Smooth muscle cell (in vitro differentiated cells): ENCODE measurements around the gene TAF1D. TPM values are rescaled to one million over a fixed set of nuclear protein-coding genes. Genes with fewer than 3 reads are reported as not detected.

Experiments used
- DNase-seq: peaks from one replicate; lab custom pipeline; 2025; ENCODE audit not compliant: unreplicated experiment; lab: John Stamatoyannopoulos, UW
- H2AFZ ChIP-seq: fragments of 200-600 bp; sonication (generic); 2 replicates; pipeline ENCODE4 v1.6.0; 2016; ENCODE audit warnings: antibody characterized with exemption, low read depth, mild to moderate bottlenecking
- H3F3A ChIP-seq: fragments of 200-600 bp; sonication (generic); 2 replicates; pipeline ENCODE4 v1.6.0; 2017; ENCODE audit warnings: antibody characterized with exemption, low read depth
- H3K27ac ChIP-seq: fragments of 200-600 bp; sonication (generic); 2 replicates; pipeline ENCODE4 v1.5.1; 2016; ENCODE audit warnings: low read depth, mild to moderate bottlenecking
- H3K27me3 ChIP-seq: fragments of 200-600 bp; sonication (generic); 2 replicates; pipeline ENCODE4 v1.6.1; 2016; ENCODE audit warnings: low read depth, mild to moderate bottlenecking
- H3K36me3 ChIP-seq: fragments of 200-600 bp; sonication (generic); 2 replicates; pipeline ENCODE4 v1.5.1; 2016; ENCODE audit warnings: low read depth
- H3K4me1 ChIP-seq: fragments of 200-600 bp; sonication (generic); 2 replicates; pipeline ENCODE4 v1.5.1; 2016; ENCODE audit warnings: low read depth
- H3K4me2 ChIP-seq: fragments of 200-600 bp; sonication (generic); 2 replicates; pipeline ENCODE4 v1.6.0; 2016; ENCODE audit warnings: mild to moderate bottlenecking
- H3K4me3 ChIP-seq: fragments of 200-600 bp; sonication (generic); 2 replicates; pipeline ENCODE4 v1.5.1; 2016; ENCODE audit warnings: mild to moderate bottlenecking
- H3K79me2 ChIP-seq: fragments of 200-600 bp; sonication (generic); 2 replicates; pipeline ENCODE4 v1.6.0; 2016; ENCODE audit warnings: low read depth, mild to moderate bottlenecking
- H3K9ac ChIP-seq: fragments of 200-600 bp; sonication (generic); 2 replicates; pipeline ENCODE4 v1.6.0; 2016; ENCODE audit warnings: low read depth
- H3K9me3 ChIP-seq: fragments of 200-600 bp; sonication (generic); replicated peaks from 2 replicates; pipeline ENCODE4 v1.5.1; 2016; ENCODE audit warnings: low read depth
- H4K20me1 ChIP-seq: fragments of 200-600 bp; sonication (generic); 2 replicates; pipeline ENCODE4 v1.6.0; 2016; ENCODE audit warnings: low read depth
- CTCF ChIP-seq: fragments of 200-600 bp; sonication (generic); IDR thresholded peaks from 2 replicates; pipeline ENCODE4 v1.5.1; 2017; ENCODE audit warnings: borderline replicate concordance, mild to moderate bottlenecking, antibody characterized with exemption; ENCODE audit not compliant: insufficient read depth, poor library complexity, severe bottlenecking
- WGBS: methylation state at CpG from one replicate; pipeline ENCODE4 v1.1.7; 2016; ENCODE audit warnings: low lambda C conversion rate; 5-methylcytosine and 5-hydroxymethylcytosine counted together
- polyA plus RNA-seq: library from polyadenylated mRNA; unstranded; fragments of >200 nt; fragmentation: Nextera tagmentation; extraction: Ambion mirVana; gene quantifications from 2 replicates; pipeline ENCODE4 v1.2.1, GENCODE V29; 2016
- total RNA-seq: library from RNA; depleted of rRNA; stranded (reverse); fragments of >200 nt; gene quantifications from 2 replicates; pipeline ENCODE4 v1.2.3, GENCODE V29; 2014

TAF1D gene
- total and polyA plus RNA-seq, 2 experiments from 2014 or later, result 36.9 to 216 TPM

DNA sequence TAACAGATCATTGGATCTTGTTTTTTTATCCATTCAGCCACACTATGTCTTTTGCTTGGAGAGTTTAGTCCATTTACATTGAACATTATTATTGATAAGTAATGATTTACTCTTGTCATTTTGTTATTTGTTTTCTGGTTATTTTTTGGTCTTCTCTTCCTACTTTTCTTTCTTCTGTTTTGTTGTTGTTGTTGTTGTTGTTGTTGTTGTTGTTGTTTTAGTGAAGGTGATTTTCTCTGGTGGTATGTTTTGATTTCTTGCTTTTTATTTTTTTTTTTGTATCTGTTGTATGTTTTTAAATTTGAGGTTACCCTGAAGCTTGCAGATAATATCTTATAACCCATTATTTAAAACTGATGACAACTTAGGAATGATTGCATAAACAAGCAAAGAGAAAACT lies 28.6 kb downstream of the TAF1D start:
- H4K20me1 ChIP-seq, result no peaks in the 10 kb centered on the region
- H3K27ac ChIP-seq, result no peak overlapping the region
- no peak overlapping the region for H3K4me3 ChIP-seq
- H3K27me3 ChIP-seq, result no peaks in the 10 kb centered on the region
- H3K36me3 ChIP-seq, result peaks cover 36% of the 10 kb centered on the region
- no peak overlapping the region for H3K4me2 ChIP-seq
- no peak overlapping the region for H2AFZ ChIP-seq
- peaks cover 7% of the 10 kb centered on the region for H3K79me2 ChIP-seq
- H3K9ac ChIP-seq, result no peak overlapping the region
- H3K9me3 ChIP-seq, result peaks cover 28% of the 10 kb centered on the region
- H3K4me1 ChIP-seq, result no peaks in the 10 kb centered on the region
- no peak for TF ChIP-seq CTCF
- H3F3A ChIP-seq, result no peaks in the 10 kb centered on the region
- no peak for DNase-seq

DNA sequence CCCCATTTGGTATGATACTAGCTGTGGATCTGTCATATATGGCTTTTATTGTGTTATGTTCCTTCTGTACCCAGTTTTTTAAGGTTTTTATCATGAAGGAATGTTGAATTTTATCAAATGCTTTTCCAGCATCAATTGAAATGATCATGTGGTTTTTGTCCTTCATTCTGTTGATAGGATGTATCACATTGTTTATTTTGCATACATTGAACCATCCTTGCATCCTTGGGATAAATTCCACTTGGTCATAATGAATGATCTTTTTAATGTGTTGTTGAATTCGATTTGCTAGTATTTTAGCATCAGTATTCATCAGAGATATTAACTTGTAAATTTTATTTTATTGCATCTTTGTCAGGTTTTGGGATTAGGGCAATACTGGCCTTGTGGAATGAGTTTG lies 31.1 kb downstream of the TAF1D start:
- Histone ChIP-seq H3K4me2 (no peak overlapping the region), H3K27me3 (no peaks in the 10 kb centered on the region), H4K20me1 (no peaks in the 10 kb centered on the region), H2AFZ (no peak overlapping the region), H3K79me2 (peaks cover 7% of the 10 kb centered on the region), H3K9me3 (peaks cover 28% of the 10 kb centered on the region), H3K27ac (no peak overlapping the region), H3K36me3 (peaks cover 45% of the 10 kb centered on the region), H3F3A (no peaks in the 10 kb centered on the region), H3K4me1 (no peaks in the 10 kb centered on the region), H3K9ac (no peak overlapping the region), H3K4me3 (no peak overlapping the region)
- 97% methylated on average over 1 of the region's 1 CpG for WGBS
- no peak for TF ChIP-seq CTCF
- DNase-seq, result no peak

DNA sequence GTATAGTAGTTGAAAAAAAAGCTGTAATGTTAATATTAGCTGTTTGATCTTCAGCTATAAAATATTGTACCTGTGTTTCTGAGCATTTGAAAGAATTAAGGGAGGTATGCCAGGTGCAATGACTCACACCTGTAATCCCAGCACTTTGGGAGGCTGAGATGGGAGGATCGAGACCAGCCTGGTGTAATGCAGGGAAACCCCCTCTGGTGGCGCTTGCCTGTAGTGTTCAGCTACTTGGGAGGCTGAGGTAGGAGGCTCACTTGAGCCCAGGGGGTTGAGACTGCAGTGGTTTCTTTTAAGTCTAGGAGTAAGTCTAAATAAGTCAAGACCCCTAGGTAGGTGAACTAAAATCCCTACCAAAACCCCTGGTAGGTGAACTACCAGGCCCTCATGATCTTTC lies 37.1 kb downstream of the TAF1D start:
- Histone ChIP-seq H3K4me1 (no peaks in the 10 kb centered on the region), H3K9ac (no peak overlapping the region), H3K36me3 (peaks cover 24% of the 10 kb centered on the region), H3K27ac (no peak overlapping the region), H3K4me2 (no peak overlapping the region), H3K4me3 (no peak overlapping the region), H4K20me1 (no peaks in the 10 kb centered on the region), H3K9me3 (peaks cover 11% of the 10 kb centered on the region), H3K27me3 (no peaks in the 10 kb centered on the region), H2AFZ (no peak overlapping the region), H3K79me2 (peaks cover 4% of the 10 kb centered on the region), H3F3A (no peaks in the 10 kb centered on the region)
- DNase-seq, result no peak
- WGBS, result 100% methylated on average over 2 of the region's 2 CpGs
- TF ChIP-seq CTCF, result no peak

DNA sequence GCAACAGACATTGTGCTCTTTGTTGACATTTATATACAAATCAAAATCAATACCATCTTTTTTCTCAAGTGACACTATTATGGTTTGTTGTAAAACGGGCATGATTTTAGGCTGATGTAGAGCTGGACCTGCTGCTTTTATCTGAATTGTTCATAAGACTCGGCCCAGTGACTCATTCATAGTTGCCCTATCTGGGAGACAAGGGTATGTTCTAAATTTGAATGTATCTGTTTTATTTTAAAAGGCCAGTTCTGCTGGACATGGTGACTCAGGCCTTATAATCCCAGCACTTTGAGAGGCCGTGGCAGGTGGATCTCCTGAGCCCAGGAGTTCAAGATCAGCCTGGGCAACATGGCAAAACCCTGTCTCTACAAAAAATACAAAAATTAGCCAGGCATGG lies 40.5 kb downstream of the TAF1D start:
- Histone ChIP-seq H3F3A (no peaks in the 10 kb centered on the region), H3K4me1 (no peaks in the 10 kb centered on the region), H3K79me2 (peaks cover 4% of the 10 kb centered on the region), H2AFZ (no peak overlapping the region), H4K20me1 (no peaks in the 10 kb centered on the region), H3K9ac (no peak overlapping the region), H3K4me3 (no peak overlapping the region), H3K27ac (no peak overlapping the region), H3K27me3 (no peaks in the 10 kb centered on the region), H3K4me2 (no peak overlapping the region), H3K9me3 (no peaks in the 10 kb centered on the region), H3K36me3 (peaks cover 19% of the 10 kb centered on the region)
- 76% methylated on average over 3 of the region's 3 CpGs for WGBS
- TF ChIP-seq CTCF, result no peak
- DNase-seq, result no peak
